ENCODE results near the gene DLG3.

Gene DLG3

DNA sequence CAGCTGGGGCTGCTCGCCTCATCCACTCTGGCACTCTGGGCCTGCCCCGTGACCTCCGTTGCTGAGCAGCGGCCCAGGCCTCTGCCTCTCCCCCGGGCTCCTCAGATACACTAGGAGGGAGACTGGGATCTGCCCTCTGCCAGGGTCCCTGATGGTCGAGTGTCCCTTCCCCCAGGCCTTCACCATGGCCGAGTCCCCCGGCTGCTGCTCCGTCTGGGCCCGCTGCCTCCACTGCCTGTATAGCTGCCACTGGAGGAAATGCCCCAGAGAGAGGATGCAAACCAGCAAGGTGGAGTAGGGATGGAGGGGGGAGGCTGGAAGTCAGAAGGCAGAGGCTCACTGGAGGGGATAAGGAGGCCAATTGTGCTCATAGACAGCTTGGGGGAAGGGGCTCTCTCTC lies 19.8 kb upstream of the DLG3 start:
- WGBS (ENCODE audit: insufficient coverage, insufficient read length) = no CpG with 5 or more reads among the region's 10 CpGs
- DNase-seq (ENCODE audit: low read depth, low spot score) = no peak
- Histone ChIP-seq H3K4me1 (ENCODE audit: control insufficient read depth, insufficient read depth, low read length) (peaks cover 4% of the 10 kb centered on the region; the same call in 1 of the 2 replicates), H3K27me3 (ENCODE audit: control insufficient read depth, insufficient read depth, low read length) (no peaks in the 10 kb centered on the region), H3K4me3 (ENCODE audit: low read length) (no peak overlapping the region), H3K9me3 (ENCODE audit: control insufficient read depth, insufficient read depth, low read length) (no peaks in the 10 kb centered on the region), H3K36me3 (ENCODE audit: control insufficient read depth, insufficient read depth, low read length) (peaks cover 8% of the 10 kb centered on the region; the same call in 1 of the 2 replicates), H3K27ac (ENCODE audit: low read length) (no peak overlapping the region)

DNA sequence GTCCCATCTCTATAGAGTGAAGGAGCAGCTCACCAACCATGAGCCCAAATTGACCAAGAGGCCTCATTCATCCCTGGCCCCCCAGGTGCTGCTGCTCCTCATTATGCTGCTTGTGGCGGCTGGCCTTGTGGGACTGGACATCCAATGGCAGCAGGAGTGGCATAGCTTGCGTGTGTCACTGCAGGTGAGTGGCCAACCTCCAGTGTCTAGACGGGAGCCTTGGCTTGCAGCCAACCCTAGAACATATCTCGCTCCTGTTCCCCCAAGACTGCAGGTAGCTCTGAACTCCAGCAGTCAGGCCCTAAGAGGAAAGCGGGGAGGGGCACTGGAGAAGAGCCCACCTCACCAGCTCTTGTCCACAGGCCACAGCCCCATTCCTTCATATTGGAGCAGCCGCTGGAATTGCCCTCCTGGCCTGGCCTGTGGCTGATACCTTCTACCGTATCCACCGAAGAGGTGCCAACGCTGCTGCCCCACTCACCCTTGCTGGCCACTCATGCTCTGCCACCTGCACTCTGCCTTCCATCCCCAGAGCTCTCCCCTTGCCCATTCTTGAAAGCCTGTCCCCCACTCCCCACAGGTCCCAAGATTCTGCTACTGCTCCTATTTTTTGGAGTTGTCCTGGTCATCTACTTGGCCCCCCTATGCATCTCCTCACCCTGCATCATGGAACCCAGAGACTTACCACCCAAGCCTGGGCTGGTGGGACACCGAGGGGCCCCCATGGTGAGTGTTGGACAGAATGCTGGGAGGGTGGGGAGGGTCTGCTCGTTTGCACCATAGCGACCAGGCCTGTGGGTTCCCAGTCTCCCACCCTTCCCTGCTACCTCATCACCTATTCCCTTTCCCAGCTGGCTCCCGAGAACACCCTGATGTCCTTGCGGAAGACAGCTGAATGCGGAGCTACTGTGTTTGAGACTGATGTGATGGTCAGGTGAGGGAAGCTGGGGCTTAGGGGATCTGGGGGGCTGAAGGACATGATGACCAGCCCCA lies 18.1 kb upstream of the DLG3 start:
- peaks cover 11% of the 10 kb centered on the region; the same call in 1 of the 2 replicates for H3K36me3 ChIP-seq (ENCODE audit: control insufficient read depth, insufficient read depth, low read length)
- peaks cover 2% of the 10 kb centered on the region; the same call in 1 of the 2 replicates for H3K4me1 ChIP-seq (ENCODE audit: control insufficient read depth, insufficient read depth, low read length)
- DNase-seq (ENCODE audit: low read depth, low spot score) = no peak
- H3K4me3 ChIP-seq (ENCODE audit: low read length) = no peak overlapping the region
- no peaks in the 10 kb centered on the region for H3K27me3 ChIP-seq (ENCODE audit: control insufficient read depth, insufficient read depth, low read length)
- no peaks in the 10 kb centered on the region for H3K9me3 ChIP-seq (ENCODE audit: control insufficient read depth, insufficient read depth, low read length)
- WGBS (ENCODE audit: insufficient coverage, insufficient read length) = no CpG with 5 or more reads among the region's 15 CpGs
- H3K27ac ChIP-seq (ENCODE audit: low read length) = no peak overlapping the region

GRCh38 chrX:70427365-70427764 lies 17.3 kb upstream of the DLG3 start:
- Histone ChIP-seq H3K4me3 (ENCODE audit: low read length) (no peak overlapping the region), H3K4me1 (ENCODE audit: control insufficient read depth, insufficient read depth, low read length) (no peaks in the 10 kb centered on the region), H3K27me3 (ENCODE audit: control insufficient read depth, insufficient read depth, low read length) (no peaks in the 10 kb centered on the region), H3K9me3 (ENCODE audit: control insufficient read depth, insufficient read depth, low read length) (no peaks in the 10 kb centered on the region), H3K36me3 (ENCODE audit: control insufficient read depth, insufficient read depth, low read length) (peaks cover 11% of the 10 kb centered on the region; the same call in 1 of the 2 replicates), H3K27ac (ENCODE audit: low read length) (no peak overlapping the region)
- DNase-seq (ENCODE audit: low read depth, low spot score) = no peak
- WGBS (ENCODE audit: insufficient coverage, insufficient read length) = no CpG with 5 or more reads among the region's 2 CpGs

- no CpG with 5 or more reads among the region's 6 CpGs for WGBS (ENCODE audit: insufficient coverage, insufficient read length)
- Histone ChIP-seq H3K9me3 (ENCODE audit: control insufficient read depth, insufficient read depth, low read length) (no peaks in the 10 kb centered on the region), H3K36me3 (ENCODE audit: control insufficient read depth, insufficient read depth, low read length) (peaks cover 11% of the 10 kb centered on the region; the same call in 1 of the 2 replicates), H3K4me1 (ENCODE audit: control insufficient read depth, insufficient read depth, low read length) (no peaks in the 10 kb centered on the region), H3K27me3 (ENCODE audit: control insufficient read depth, insufficient read depth, low read length) (no peaks in the 10 kb centered on the region), H3K4me3 (ENCODE audit: low read length) (no peak overlapping the region), H3K27ac (ENCODE audit: low read length) (no peak overlapping the region)
- DNase-seq (ENCODE audit: low read depth, low spot score) = no peak
Measured at GRCh38 chrX:70429759-70430158, 14.9 kb upstream of the DLG3 start.

- Histone ChIP-seq H3K27me3 (ENCODE audit: control insufficient read depth, insufficient read depth, low read length) (no peaks in the 10 kb centered on the region), H3K36me3 (ENCODE audit: control insufficient read depth, insufficient read depth, low read length) (peaks cover 3% of the 10 kb centered on the region; the same call in 1 of the 2 replicates), H3K4me1 (ENCODE audit: control insufficient read depth, insufficient read depth, low read length) (peaks cover 2% of the 10 kb centered on the region; the same call in 1 of the 2 replicates), H3K4me3 (ENCODE audit: low read length) (no peak overlapping the region; the same call in 1 of the 2 replicates), H3K9me3 (ENCODE audit: control insufficient read depth, insufficient read depth, low read length) (no peaks in the 10 kb centered on the region), H3K27ac (ENCODE audit: low read length) (no peak overlapping the region)
- WGBS (ENCODE audit: insufficient coverage, insufficient read length) = no CpG with 5 or more reads among the region's 15 CpGs
- DNase-seq (ENCODE audit: low read depth, low spot score) = no peak
Measured at GRCh38 chrX:70432936-70433847, 11.4 kb upstream of the DLG3 start.

DNA sequence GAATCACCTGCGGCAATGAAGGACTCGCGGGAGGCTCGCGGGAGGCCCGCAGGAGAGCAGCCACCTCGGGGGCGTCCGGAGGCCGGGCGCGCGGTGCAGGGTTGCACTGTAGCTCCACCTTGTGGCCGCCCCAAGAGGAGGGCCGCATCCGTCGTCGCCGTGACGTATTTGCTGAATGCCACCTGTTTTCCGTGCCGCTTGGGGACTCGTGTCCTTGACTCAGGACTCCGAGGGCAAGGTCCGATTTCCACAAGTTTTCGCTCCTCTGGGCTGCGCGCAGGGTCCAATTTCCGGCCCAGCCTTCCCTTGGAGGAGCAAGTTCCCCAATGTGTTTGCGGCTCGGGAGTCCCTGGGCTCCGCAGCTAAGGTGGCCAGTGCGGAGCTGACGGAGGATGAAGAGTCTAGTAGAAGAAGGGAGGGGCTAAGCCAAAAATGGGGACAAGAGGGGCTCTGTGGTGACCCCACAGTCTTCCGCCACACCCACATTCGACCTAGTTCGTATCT lies 10.7 kb upstream of the DLG3 start:
- Histone ChIP-seq H3K4me3 (ENCODE audit: low read length) (peak overlapping the region; percentile 72; the same call in 1 of the 2 replicates), H3K4me1 (ENCODE audit: control insufficient read depth, insufficient read depth, low read length) (peaks cover 2% of the 10 kb centered on the region; the same call in 1 of the 2 replicates), H3K27me3 (ENCODE audit: control insufficient read depth, insufficient read depth, low read length) (no peaks in the 10 kb centered on the region), H3K27ac (ENCODE audit: low read length) (no peak overlapping the region), H3K36me3 (ENCODE audit: control insufficient read depth, insufficient read depth, low read length) (peaks cover 3% of the 10 kb centered on the region; the same call in 1 of the 2 replicates), H3K9me3 (ENCODE audit: control insufficient read depth, insufficient read depth, low read length) (no peaks in the 10 kb centered on the region)
- DNase-seq (ENCODE audit: low read depth, low spot score) = no peak
- no CpG with 5 or more reads among the region's 37 CpGs for WGBS (ENCODE audit: insufficient coverage, insufficient read length)

DNA sequence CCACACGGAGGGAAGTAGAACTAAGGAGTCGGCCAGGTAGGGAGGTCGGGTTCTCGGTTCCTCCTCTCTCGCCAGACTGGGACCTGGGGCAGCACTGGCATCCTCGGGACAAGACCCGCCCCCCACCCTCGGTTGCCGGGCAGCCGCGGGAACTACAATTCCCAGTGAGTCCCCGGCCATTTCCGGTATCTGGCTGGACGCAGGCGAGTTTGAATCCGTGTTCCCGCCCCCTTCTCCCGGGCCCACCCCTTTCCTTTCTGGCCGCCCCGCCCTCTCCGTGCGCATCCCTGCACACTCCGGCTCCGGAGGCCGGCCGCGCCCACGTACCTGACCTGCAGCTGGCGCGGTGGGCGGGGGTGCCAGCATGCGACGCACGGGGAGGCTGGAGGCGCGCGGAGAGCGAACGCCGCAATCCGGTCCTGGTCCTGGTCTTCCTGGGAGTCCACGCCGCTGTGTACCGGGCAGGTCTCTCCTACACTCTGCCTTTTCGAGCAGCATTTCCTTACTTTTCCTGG lies 10.2 kb upstream of the DLG3 start:
- peaks cover 3% of the 10 kb centered on the region; the same call in 1 of the 2 replicates for H3K36me3 ChIP-seq (ENCODE audit: control insufficient read depth, insufficient read depth, low read length)
- DNase-seq (ENCODE audit: low read depth, low spot score) = no peak
- H3K4me3 ChIP-seq (ENCODE audit: low read length) = peak overlapping the region; percentile 84; the same call in 1 of the 2 replicates
- peaks cover 2% of the 10 kb centered on the region; the same call in 1 of the 2 replicates for H3K4me1 ChIP-seq (ENCODE audit: control insufficient read depth, insufficient read depth, low read length)
- no CpG with 5 or more reads among the region's 45 CpGs for WGBS (ENCODE audit: insufficient coverage, insufficient read length)
- no peaks in the 10 kb centered on the region for H3K9me3 ChIP-seq (ENCODE audit: control insufficient read depth, insufficient read depth, low read length)
- no peaks in the 10 kb centered on the region for H3K27me3 ChIP-seq (ENCODE audit: control insufficient read depth, insufficient read depth, low read length)
- H3K27ac ChIP-seq (ENCODE audit: low read length) = no peak overlapping the region

DNA sequence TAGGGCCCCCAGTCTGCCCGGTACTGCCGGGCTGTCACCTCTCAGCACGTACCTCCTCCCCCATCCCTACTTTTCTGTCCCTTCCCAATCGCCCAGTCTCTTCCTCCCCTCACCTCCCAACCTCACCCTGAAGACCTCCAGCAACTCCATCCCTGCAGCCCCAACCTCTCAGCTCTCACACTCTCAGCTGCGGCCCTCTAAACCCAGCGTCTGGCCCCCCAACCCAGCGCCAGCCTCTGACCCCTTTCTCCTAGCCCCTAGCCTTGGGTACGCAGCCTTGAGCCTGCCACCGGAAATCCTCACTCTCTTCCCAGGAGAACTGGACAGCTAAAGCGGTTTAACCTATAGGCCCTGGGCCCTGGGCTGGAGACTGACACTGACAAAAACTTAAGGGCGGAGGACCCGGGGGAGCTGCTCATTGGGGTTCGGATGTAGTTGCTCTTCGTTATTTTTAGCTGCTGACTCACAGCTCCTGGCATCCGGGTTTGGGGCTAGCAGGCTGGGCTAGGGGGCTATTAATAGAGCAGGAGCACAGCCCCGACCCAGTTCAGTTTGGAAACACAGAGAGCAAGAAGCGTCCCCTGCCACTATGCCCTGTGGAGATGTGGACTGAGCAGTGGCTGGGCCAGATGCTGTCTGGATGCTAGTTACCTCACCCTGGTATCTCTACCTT lies 9.6 kb upstream of the DLG3 start:
- H3K4me3 ChIP-seq (ENCODE audit: low read length) = peak overlapping the region; percentile 84; the same call in 1 of the 2 replicates
- WGBS (ENCODE audit: insufficient coverage, insufficient read length) = no CpG with 5 or more reads among the region's 17 CpGs
- no peaks in the 10 kb centered on the region for H3K27me3 ChIP-seq (ENCODE audit: control insufficient read depth, insufficient read depth, low read length)
- no peaks in the 10 kb centered on the region for H3K9me3 ChIP-seq (ENCODE audit: control insufficient read depth, insufficient read depth, low read length)
- DNase-seq (ENCODE audit: low read depth, low spot score) = no peak
- peaks cover 2% of the 10 kb centered on the region; the same call in 1 of the 2 replicates for H3K4me1 ChIP-seq (ENCODE audit: control insufficient read depth, insufficient read depth, low read length)
- H3K27ac ChIP-seq (ENCODE audit: low read length) = no peak overlapping the region
- H3K36me3 ChIP-seq (ENCODE audit: control insufficient read depth, insufficient read depth, low read length) = peaks cover 3% of the 10 kb centered on the region; the same call in 1 of the 2 replicates

GRCh38 chrX:70436343-70436742 lies 8.3 kb upstream of the DLG3 start:
- DNase-seq (ENCODE audit: low read depth, low spot score) = no peak
- Histone ChIP-seq H3K4me1 (ENCODE audit: control insufficient read depth, insufficient read depth, low read length) (peaks cover 2% of the 10 kb centered on the region; the same call in 1 of the 2 replicates), H3K36me3 (ENCODE audit: control insufficient read depth, insufficient read depth, low read length) (no peaks in the 10 kb centered on the region), H3K4me3 (ENCODE audit: low read length) (no peak overlapping the region), H3K9me3 (ENCODE audit: control insufficient read depth, insufficient read depth, low read length) (no peaks in the 10 kb centered on the region), H3K27me3 (ENCODE audit: control insufficient read depth, insufficient read depth, low read length) (no peaks in the 10 kb centered on the region), H3K27ac (ENCODE audit: low read length) (no peak overlapping the region)
- no CpG with 5 or more reads among the region's 16 CpGs for WGBS (ENCODE audit: insufficient coverage, insufficient read length)

Measured in iPS DF 6.9 (cell line).